Measurements from ENCODE around the gene SLC25A29.

DNA sequence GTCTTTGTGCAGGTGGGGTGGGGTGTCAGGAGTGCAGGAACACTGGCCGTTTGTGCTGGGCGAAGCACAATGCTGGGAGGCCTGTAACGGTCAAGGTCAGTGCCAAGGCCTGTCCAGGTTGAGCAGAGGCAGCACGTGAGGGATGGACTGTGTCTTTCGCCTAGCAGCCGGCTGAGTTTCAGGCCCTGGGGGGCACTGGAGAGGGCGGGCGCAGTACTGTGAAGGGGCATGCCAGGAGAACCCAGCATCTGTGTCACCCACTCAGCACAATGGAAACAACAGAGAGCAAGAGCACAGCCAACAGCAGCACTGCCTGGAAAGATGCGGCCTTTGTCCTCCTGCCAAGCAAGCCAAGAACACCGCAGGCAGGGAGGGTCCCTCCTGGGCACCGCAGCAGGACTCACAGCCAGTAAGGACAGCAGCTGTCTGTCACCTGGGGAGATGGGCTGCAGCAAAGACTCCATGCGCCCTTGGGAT, 42.0 kb upstream of the SLC25A29 start:
- TF ChIP-seq POLR2AphosphoS5 (IDR thresholded peaks at IDR 0.05; ENCODE audit: borderline replicate concordance, low read depth, low read length) (no peak), FOXP2 (optimal IDR thresholded peaks at IDR 0.05; ENCODE audit: control extremely low read depth, extremely low read length, insufficient read depth) (no peak)
